Lung (tissue), 12 donors: ENCODE data around the gene RPS19BP1. TPM values are rescaled to one million over a fixed set of nuclear protein-coding genes. Genes with fewer than 3 reads are reported as not detected.

Experiments
- ATAC-seq: fragments of 200-7000 bp; cut with Tn5 transposase; one replicate; pipeline ENCODE4 v1.9.1; 2020; ENCODE audit warnings: moderate number of reproducible peaks; ENCODE audit not compliant: insufficient read depth, low FRiP score
- DNase-seq, 3 donors: peaks; one replicate each; pipeline ENCODE4 v3.0.0-alpha.2; 2013 to 2017
- H3K27ac ChIP-seq, 2 donors: one replicate each; pipeline ENCODE4 v1.5.1; 2013; ENCODE audit warnings: mild to moderate bottlenecking in 2 of 2, moderate library complexity in 2 of 2, control low read depth in 1 of 2, inconsistent platforms in 1 of 2, low read depth in 1 of 2, low read length in 1 of 2
- H3K27me3 ChIP-seq, 3 donors: one replicate each; pipeline ENCODE4 v1.5.1; 2013; ENCODE audit warnings: low read length in 2 of 3; ENCODE audit not compliant: control insufficient read depth in 3 of 3, insufficient read depth in 3 of 3
- H3K36me3 ChIP-seq, 4 donors: one replicate each; pipeline ENCODE4 v1.5.1; 2013; ENCODE audit warnings: low read length in 4 of 4, mild to moderate bottlenecking in 1 of 4, moderate library complexity in 1 of 4; ENCODE audit not compliant: control insufficient read depth in 4 of 4, insufficient read depth in 4 of 4
- H3K4me1 ChIP-seq, 5 donors: one replicate each; pipeline ENCODE4 v1.5.1; 2013; ENCODE audit warnings: low read length in 5 of 5, mild to moderate bottlenecking in 2 of 5, moderate library complexity in 1 of 5; ENCODE audit not compliant: control insufficient read depth in 5 of 5, insufficient read depth in 5 of 5
- H3K4me3 ChIP-seq: one replicate; pipeline ENCODE4 v1.5.1; 2013; ENCODE audit warnings: mild to moderate bottlenecking, control low read depth, moderate library complexity
- H3K9ac ChIP-seq, 2 donors: one replicate each; pipeline ENCODE4 v1.5.1; 2013; ENCODE audit warnings: low read length in 2 of 2, control low read depth in 1 of 2; ENCODE audit not compliant: insufficient read depth in 1 of 2
- H3K9me3 ChIP-seq, 4 donors: one replicate each; pipeline ENCODE4 v1.5.1; 2013; ENCODE audit warnings: low read length in 3 of 4, mild to moderate bottlenecking in 1 of 4, moderate library complexity in 1 of 4; ENCODE audit not compliant: control insufficient read depth in 4 of 4, insufficient read depth in 3 of 4
- CTCF ChIP-seq: IDR thresholded peaks from 2 replicates; pipeline ENCODE4 v1.5.1; 2012; ENCODE audit warnings: mild to moderate bottlenecking; ENCODE audit errors: control extremely low read depth, extremely low read depth
- WGBS, 2 donors: extraction: QIAGEN DNeasy Blood & Tissue Kit; methylation state at CpG; one replicate each; pipeline ENCODE4 v1.1.7; 2013; 5-methylcytosine and 5-hydroxymethylcytosine counted together
- polyA plus RNA-seq, 2 donors: library from polyadenylated mRNA; stranded (reverse); fragments of 200-250 nt; gene quantifications; one replicate each; pipeline ENCODE4 v1.2.1, GENCODE V29; 2013
- total RNA-seq, 2 donors: library from RNA; depleted of rRNA in 1 of 2; stranded (reverse); fragments of >200 nt in 1 of 2; gene quantifications; one replicate each; pipeline ENCODE4 v1.2.1, GENCODE V29; 2014 to 2021
- donor health status: control.
- donor health status: control.
- donor health status: Bipolar disorder and iron deficiency.
- donor health status: healthy.
- donor health status: DM: yes; HTN: yes; CAD: no.

RPS19BP1 gene
- total and polyA plus RNA-seq, 4 donors = 50.0 to 199 (median 135) TPM

GRCh38 chr22:39543095-39543494 is 10.5 kb upstream of the RPS19BP1 start:
- Histone ChIP-seq H3K27me3 (peaks cover 3 to 10% (median 7%) of the 10 kb centered on the region in 3 donors), H3K4me1 (no peaks in the 10 kb centered on the region), H3K4me3 (no peak overlapping the region), H3K27ac (no peak overlapping the region), H3K9me3 (peaks cover 0 to 3% (median 0%) of the 10 kb centered on the region in 4 donors), H3K9ac (no peak overlapping the region), H3K36me3 (no peaks in the 10 kb centered on the region)
- no peak for ATAC-seq
- TF ChIP-seq CTCF = no peak
- 19 to 21% methylated on average over 11 of the region's 11 CpGs for WGBS, 2 donors
- DNase-seq = peak in 1 of 3 donors; percentile 22

- TF ChIP-seq CTCF = no peak
- no peaks in the 10 kb centered on the region for H3K27me3 ChIP-seq
- DNase-seq = no peak
- no peak for ATAC-seq
- peaks cover 0 to 8% (median 0%) of the 10 kb centered on the region in 5 donors for H3K4me1 ChIP-seq
- H3K36me3 ChIP-seq = no peaks in the 10 kb centered on the region
- H3K9ac ChIP-seq = no peak overlapping the region
- no peaks in the 10 kb centered on the region for H3K9me3 ChIP-seq
- 52 to 79% methylated on average over 2 of the region's 2 CpGs for WGBS, 2 donors
- no peak overlapping the region for H3K27ac ChIP-seq
- H3K4me3 ChIP-seq = no peak overlapping the region
These were observed 5.4 kb upstream of the RPS19BP1 start for GRCh38 chr22:39537975-39538374.

GRCh38 chr22:39536711-39537110 is 4.2 kb upstream of the RPS19BP1 start:
- H3K4me1 ChIP-seq = peaks cover 0 to 11% (median 2%) of the 10 kb centered on the region in 5 donors
- no peak for TF ChIP-seq CTCF
- no peak overlapping the region for H3K9ac ChIP-seq
- ATAC-seq = no peak
- H3K36me3 ChIP-seq = peaks cover 0 to 5% (median 0%) of the 10 kb centered on the region in 4 donors
- WGBS, 2 donors = 66 to 79% methylated on average over 8 of the region's 8 CpGs
- no peaks in the 10 kb centered on the region for H3K9me3 ChIP-seq
- DNase-seq = no peak
- H3K4me3 ChIP-seq = no peak overlapping the region
- no peak overlapping the region for H3K27ac ChIP-seq
- no peaks in the 10 kb centered on the region for H3K27me3 ChIP-seq

GRCh38 chr22:39535831-39536449 is 3.4 kb upstream of the RPS19BP1 start:
- no peak overlapping the region for H3K27ac ChIP-seq
- 87 to 90% methylated on average over 15 of the region's 15 CpGs for WGBS, 2 donors
- H3K4me1 ChIP-seq = peaks cover 2 to 18% (median 6%) of the 10 kb centered on the region in 5 donors
- no peaks in the 10 kb centered on the region for H3K9me3 ChIP-seq
- peaks cover 0 to 8% (median 4%) of the 10 kb centered on the region in 4 donors for H3K36me3 ChIP-seq
- no peaks in the 10 kb centered on the region for H3K27me3 ChIP-seq
- DNase-seq (no peak), ATAC-seq (no peak)
- no peak overlapping the region for H3K9ac ChIP-seq
- no peak overlapping the region for H3K4me3 ChIP-seq
- TF ChIP-seq CTCF = no peak
